NCI-H345 (cell line): ENCODE measurements around the gene RNU1-4.
"Not testable (repeated sequence)": the region's sequence is repeated elsewhere in the genome, so short reads cannot be mapped to it uniquely, and the experiment has no call there.

Source experiments
- DNase-seq: peaks from one replicate; lab custom pipeline; 2025; lab: John Stamatoyannopoulos, UW

RNU1-4 gene

DNA sequence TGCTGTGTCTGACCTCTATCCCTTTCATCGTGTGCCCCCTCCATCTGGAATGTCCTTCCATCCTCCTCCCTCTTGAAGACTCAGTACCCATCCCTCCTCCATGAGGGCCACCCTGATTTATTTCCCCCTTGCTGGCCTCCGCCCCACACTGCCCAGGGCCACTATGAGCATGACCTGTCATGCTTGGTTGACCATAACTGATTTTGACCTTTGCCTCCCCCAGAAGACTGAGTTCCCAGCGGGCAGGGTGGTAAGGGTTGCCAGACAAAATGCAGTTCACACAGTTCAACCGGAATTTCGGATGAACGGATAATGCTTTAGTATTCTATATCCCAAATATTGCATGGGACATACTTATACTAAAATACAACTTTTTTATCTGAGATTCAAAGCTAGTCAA, 31.6 kb upstream of the RNU1-4 start:
- DNase-seq, result not testable (repeated sequence)

DNA sequence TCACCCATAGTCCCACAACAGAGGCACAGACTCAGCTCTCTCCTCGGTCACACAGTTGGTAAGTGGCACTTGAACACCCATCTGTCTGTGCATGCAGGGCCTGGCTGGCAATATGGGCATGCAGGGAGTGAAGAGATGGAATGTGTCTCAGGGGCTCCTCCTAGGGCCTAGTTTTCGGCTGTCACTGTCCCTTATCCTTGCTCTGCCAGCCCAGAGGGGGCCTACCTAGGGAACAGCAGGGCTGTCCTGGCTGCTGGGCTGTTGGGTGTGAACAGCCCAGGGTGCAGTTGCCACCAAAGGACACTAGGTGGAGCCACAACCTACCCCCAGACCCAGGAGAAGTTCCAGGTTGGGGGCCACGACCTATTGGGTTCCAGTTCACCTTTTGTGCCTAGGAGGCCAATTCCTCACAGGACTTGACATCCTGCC, 30.6 kb upstream of the RNU1-4 start:
- peak; percentile 54 for DNase-seq

DNA sequence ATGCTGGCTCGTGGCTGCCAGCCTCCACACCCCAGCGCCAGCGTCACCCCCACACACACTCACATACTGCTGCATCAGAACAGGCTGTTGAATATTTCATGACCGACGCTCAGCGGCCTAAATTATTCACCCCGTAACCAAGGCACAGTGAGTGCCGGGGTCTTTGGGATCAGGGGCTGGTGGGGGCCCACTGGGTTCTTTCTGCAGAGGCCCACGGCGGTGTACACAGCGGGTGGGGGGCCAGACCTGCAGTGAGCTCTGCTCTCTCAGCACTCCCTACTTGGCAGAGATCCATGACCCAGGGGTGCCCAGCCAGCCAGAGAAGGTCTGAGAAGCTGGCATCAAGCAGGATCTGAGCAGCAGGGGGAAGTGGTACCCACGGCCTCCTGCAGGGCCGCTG, 29.7 kb upstream of the RNU1-4 start:
- DNase-seq, result peak; percentile 86

DNA sequence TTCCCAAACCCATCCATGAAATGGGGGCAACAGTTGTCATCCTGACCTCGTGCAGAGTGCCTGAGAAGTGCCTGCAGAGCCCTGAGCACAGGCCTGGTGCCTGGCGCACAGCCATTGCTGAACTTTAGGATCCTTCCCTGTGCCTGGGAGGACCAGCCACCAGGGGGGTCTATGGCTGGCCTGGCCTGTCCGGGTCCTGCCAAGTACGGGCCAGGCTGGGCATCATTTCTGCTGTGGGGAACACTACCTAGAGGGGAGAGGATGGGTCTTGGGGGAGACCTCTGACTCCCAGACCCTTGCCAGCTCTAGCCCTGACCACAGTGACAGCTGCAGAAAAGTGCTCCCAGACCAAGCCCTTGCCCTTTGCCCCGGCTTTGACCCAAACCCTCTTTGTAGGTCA, 28.2 kb upstream of the RNU1-4 start:
- not testable (repeated sequence) for DNase-seq

DNA sequence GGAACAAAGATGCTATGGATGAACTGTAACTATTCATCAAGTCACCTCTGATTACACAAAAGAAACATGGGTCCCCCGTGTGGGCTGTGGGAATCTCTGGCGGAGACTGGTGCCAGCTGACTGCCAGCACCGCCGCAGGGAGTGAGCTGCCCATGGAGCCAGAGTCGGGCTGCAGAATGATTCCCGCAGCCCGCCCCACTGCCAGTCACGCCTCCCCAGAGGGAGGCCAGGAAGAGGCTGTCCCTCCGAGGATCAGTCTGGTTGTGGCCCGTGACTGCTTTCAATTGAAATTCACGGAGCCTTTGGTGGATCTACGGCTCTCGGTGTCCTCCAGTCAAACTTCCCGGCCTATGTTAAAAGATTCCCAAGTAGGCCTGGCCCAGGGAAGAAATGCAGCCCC, 27.7 kb upstream of the RNU1-4 start:
- peak; percentile 80 for DNase-seq

DNA sequence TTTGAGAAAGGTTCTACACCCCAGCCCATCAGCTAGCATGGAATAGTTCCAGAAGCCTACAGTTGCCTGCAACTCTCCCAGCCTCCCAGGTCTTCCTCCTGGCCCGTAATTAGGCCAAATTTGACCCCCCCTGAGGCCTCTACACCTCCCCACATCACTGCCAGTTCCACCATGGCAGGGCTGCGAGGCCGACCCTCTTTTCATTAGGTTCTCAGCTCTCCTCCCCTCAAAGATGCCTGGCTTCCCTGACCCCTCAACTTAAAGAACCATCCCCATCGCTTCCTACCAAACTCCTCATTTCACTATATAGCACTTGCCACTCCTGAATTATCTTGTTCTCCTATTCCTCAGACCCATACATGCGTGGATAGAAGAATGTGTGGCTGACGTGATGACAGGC, 27.3 kb upstream of the RNU1-4 start:
- DNase-seq, result not testable (repeated sequence)

DNA sequence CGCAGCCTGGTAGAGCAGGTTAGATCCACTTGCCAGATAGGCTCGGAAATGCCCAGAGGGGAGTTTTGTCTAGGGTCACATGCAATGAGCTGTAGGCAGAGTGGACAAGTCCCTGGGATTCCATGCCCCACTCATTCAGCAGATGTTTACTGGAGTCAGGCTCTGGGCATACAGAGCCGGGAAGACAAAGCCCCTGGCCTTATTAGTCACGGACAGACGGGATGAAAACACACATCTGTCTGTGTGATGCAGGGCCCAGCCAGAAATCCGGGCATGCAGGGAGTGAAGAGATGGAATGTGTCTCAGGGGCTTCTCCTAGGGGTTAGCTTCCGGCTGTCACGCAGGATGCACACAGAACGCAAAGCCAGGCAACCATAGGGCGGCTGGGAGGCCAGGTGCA, 26.8 kb upstream of the RNU1-4 start:
- not testable (repeated sequence) for DNase-seq

DNA sequence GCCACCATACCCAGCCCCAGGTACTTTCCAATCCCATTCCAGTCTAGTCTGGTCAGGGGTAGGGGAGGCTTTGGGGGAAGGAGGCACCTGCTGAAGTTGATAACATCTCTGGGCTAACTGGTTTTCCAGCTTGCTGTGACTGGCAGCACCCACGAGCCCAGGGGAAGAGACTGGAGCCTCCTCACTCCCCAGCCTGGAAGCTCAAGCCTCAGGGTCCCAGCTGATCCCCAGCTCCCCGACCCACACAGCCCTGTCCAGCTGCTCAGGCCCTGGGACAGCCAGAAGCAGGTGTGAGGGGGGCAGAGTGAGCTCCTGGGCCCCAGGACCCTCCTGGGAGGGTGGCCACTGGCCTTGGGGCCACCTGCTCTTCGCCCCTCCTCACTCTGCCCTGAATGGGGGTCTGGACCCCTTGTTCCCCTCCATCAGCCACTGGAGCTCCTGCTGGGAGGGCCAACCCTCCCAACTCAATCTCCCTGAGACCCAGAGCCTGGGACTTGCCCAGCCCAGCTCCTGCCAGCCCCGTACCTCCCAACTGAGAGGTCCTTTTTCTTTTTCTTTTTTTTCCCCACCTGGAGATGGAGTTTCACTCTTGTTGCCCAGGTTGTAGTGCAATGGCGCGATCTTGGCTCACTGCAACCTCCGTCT, 23.5 kb upstream of the RNU1-4 start:
- no peak for DNase-seq

DNA sequence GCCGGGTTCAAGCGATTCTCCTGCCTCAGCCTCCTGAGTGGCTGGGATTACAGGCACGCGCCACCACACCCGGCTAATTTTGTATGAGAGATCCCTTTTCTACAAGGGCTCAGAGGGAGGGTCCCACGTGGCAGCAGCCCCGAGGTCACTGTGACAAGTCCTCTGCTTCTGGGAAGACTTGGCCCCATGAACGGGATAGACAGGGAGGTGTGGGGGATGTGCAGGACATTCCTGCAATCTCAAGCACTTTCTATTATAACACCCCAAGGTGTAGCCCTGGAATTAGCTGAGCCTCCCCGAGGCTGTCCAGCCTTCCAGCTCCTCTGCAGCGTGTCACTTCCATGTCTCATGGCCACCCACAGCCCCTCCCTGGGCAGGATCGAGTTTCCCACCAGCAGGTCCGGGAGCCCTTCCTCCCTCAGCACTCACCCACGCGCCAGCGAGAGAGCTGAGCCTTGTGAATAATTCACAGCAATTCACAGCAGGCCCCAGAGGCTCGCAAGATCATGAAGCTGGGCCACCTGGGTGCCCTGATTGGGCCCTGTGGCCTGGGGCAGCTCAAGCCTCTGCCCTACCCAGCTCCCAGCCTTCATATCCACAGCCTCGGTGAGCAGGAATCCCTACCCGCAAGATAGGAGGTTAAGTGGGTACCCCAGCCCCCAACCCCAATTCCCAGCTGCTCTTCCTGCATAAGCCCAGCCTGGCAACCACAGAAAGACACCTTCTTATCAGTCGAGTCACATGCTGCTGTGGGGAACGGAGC, 22.8 kb upstream of the RNU1-4 start:
- no peak for DNase-seq

DNA sequence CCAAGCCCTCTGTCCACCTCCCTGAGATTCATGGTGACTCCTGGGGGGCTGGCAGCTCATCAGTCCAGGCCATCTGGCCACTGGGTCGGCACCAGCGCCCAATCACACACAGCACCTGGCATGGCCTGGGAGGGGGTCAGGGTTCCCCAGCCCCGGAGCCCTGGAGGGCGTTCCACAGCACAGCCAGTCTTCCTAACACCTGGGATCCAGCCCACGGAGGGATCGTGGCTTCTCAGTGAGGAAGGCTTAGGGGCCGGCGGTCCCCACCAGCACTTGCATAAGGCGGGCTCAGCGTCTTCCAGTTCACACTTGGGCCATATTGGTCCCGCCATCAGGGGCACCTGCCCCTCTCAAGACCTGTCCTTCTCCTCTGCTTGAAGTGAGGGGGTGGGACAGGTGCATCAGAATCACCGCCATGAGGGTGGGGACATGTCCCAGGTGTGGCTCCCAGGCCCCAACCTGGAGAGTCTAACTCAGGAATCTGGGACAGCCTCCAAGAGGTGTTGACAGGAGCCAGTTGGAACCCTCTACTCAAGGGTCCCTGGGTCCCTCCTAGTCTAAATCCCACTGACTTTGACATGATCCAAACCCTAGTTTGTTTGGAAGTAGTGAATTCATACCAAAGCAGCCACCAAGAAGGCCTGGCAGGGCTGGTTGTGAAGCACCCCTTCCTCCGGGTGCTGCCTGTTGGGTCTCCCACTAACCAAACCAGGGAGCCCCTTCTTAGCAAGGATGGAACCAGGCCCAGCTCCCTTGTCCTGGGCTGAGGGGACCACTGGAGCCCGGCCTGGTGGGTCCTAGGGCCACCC, 22.0 kb upstream of the RNU1-4 start:
- not testable (repeated sequence) for DNase-seq

DNA sequence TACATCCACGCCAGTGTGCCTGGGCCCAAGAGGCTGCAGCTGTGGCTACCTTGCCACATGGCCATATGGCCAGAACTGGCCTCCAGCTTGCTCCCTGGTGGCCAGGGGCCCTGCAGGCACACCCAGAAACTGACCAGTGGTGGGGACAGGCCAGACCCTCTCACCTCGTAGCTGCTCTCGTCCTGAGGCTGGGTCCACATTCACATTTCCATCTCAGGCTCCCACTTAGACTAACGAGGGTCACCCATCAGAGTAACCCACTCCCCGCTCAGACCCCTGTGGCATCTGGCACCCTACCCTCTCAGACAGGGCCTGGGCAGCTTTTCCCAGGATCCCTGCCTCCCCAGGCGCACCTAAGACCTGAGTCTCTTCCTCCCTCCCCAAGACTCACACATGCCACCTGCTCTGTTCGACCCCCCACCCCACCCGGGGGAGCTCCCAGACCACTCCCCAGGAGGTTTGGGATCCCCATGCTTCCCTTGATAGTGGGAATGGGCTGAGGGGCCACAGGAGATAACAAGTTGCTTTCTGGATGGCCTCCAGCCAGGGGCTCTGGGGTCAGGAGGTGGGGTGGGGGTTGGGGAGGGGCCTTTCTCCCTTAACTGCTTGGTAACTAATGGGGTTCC, 21.3 kb upstream of the RNU1-4 start:
- no peak for DNase-seq

DNA sequence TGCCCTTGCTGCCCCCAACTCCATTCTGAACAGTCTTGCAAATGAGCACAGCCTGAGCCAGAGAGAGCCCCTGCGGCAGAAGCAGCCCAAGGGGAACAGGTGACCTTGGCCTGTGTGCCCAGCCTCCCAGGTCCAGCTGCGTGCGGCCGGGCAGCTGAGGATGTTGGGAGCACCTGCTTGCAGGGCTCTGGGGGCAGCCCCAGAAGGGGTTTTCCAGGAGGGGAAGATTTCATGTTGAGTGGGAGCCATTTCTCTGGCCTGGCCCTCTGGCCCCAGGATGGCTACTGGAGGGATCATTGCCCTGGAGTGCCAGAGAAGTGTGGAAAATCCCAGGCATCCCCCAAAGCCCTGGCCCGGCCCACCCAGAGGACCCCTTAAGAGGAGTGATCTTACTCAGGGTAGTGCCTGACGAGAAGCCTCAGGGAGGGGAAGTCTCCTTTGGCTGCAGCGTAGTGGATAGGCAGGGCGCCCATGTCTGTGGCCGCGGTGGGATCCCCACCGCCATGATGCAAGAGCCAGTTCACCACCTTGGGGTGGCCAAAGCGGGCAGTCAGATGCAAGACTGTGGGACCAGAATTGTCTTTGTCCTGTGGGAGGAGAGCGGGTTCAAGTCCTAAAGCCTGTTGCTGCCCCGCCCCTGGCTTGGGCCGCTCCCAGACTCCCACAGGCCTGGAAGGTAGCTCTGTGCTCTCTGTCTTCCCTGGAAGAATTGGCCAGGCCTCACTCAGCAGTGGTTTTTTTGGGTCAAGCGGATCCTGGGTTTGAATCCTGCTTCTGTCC, 20.6 kb upstream of the RNU1-4 start:
- no peak for DNase-seq

DNA sequence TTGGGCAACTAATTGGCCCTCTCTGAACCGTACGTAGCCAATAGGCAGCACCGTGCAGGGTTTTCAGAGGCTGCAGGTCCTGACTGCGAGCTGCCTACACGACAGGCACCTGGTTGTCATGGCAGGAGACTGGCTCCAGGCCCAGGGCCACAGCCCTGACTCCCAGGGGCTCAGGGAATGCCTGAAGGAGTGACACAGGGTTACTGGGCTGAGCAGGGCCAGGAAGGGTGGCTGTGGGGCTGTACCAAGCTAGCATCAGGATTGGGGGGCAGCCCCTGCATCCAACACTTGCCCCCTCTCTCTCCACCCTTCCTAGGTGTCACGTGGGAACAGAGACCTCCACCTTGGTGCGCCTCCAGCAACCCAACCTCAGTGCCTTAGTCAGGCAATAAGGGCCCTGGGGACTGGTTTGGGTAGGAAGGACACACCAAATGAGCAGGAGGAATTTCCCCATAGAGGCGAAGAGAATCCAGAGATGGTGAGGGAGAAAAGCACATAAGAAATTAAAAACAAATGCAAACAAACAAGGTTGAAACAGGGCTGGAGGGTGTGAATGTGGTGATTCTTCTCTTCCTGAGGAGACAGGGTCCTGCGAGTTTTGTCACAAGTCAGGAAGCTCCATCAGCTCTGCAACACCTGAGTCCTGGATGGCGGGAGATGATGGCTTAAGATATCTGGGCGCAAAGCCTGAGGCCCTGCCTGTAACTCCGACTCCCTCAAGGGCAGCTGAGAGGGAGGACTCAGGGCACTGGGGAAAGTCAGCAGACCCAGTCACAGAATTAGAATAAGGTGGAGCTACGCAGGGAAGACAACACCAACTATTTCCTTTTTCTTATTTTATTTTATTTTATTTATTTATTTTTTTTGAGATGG, 19.7 kb upstream of the RNU1-4 start:
- DNase-seq, result no peak

DNA sequence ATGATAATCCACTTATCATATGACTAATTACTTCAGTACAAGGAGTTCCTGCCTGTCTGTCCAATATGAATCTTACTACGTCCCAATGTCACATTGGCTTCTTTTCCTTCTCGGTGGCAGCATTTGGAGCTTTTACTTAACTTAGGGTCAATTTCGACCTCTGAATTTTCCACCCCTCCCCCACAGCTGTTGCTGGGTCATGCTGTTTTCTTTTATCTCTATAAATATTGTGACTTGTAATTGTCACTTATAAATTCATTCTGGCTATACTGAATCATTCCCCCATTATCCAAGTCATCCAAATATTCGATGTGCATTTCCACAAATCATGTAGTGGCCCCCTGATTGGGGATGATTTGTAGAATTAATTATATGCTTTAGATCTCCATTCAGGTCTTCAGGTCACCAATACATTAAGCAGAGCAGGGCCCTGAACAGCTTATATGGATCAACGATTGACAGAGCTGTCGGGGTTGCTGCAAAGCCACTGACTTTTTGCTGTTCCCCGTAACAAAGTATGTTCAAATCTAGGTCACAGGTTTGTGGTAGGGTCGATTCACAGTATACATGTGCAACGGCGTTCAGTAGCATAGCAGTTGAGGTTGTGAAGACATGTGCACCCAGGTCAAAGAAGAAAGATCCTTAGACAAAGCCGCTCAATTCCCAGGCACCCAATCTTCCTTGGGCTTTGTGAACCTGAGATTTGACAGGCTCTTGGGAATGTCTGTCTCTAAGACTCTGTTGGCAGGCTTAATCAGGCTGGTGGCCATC, 18.3 kb upstream of the RNU1-4 start:
- no peak for DNase-seq

DNA sequence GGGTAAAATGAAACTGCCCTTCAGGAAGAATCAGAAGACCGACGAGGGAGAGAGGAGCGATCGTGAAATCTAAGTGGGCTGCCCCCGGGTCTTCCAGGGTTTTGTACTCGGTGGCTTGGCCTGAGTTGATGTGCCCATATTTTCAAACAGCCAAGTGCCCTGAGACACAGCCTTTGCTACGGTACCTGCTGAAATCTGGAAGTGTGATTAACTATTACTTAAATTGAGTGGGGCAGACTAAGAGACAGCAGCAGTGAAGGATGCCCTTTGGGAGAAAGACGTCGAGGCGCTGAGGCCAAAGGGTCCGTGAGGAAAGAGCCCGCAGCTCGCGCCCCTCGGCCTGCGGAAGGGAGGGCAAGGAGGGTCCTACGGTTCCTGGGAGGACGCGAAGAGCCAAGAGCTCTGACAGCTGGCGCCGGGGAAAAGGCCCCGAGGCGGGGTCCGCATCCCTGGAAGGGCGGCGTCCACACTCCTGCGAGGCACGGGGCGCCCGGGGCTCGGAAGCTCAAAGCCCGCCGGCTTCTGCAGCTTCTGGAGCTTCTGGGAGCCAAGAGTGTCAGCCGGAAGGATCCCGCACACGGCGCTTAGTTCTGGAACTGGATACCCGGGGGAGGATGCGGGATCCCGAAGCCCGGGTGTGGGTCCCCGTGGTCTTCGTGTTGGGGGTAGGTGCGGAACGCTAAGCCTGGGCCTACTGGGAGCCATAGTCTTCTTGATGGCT, 15.4 kb upstream of the RNU1-4 start:
- DNase-seq, result no peak

DNA sequence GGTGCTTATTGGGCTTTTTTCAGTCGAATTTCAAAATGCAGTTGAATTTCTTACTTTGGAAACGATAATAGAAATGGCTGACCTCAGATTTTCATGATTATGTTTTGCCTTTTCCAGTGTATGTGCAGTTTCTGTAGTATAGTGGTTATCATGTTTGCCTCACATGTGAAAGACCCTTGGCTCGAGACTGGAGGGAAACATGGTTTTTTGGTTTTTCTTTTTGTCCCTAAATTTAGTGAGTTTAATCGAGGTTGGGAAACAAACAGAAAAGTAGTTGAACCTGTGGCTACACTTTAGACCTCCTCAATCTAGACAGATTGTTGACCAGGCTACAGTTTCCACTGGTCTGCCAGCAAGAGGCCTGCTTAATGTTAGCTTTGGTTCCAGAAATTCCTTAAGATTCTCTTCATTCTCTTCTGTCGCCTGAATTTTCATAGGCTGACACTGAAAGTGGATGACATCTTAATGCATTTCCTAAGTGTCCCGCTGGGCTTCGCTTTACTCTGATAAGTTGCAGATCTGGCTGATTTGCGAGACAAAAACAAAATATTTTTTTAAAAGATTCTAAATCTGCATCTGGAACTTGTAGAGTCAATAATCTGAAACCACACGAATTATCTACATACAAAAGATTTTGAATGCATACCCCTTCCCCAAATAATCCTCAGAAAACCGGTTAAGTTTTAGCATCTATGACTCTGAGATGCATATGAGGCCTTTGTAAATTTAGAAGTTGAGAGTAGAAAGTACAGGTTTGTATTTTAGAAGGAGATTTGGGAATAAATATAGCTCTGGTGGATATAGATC, 14.7 kb upstream of the RNU1-4 start:
- DNase-seq, result not testable (repeated sequence)

DNA sequence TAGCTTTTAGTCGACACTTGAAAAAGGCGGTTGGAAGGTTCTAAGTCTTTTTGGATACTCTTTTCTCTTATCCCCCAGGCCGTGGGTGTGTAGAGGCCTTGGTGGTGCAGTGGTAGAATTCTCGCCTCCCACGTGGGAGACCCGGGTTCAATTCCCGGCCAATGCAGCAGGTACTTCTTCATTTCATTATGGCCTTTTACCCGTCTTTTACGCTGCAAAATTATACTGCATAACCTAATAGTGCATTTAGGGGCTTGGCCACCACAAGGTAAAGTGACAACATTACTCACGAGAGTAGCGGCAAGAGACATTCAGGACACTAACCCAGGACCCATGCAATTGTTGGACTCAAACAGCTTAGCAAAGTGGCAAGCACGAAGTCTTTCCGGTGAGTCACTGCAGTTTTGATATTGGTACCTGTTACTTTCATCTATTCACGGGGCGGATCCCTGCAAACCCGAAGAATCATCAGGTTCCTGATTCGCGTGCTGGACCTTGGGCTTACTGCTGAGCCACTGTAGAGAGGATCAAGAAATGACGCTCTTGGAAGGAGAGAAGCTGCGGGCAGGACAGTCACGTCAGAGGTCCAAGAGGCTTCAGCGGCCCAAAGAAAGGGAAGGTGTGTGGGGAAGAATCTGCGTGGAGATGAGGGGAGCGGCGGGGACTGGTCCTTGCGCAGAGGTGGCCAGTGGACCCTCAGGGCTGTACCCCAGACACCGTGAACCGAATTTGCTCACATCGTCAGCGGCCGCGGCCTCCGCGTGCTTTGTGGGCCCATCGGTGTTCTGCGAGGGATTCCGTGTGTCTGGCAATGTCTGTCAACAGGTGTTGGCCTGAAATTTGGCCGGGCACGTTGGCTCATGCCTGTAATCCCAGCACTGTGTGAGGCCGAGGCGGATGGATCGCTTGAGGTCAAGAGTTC, 12.9 kb upstream of the RNU1-4 start:
- DNase-seq, result no peak
